HG02571 (cell line): ENCODE measurements around the gene AP5M1.
"Not testable (repeated sequence)": the region's sequence is repeated elsewhere in the genome, so short reads cannot be mapped to it uniquely, and the experiment has no call there.

Source experiments
- ATAC-seq: cut with Tn5 transposase; IDR thresholded peaks from one replicate; pipeline ENCODE4 v1.9.1; 2021; ENCODE audit warnings: mild to moderate bottlenecking, moderate library complexity; ENCODE audit not compliant: unreplicated experiment

The AP5M1 gene, protein sequence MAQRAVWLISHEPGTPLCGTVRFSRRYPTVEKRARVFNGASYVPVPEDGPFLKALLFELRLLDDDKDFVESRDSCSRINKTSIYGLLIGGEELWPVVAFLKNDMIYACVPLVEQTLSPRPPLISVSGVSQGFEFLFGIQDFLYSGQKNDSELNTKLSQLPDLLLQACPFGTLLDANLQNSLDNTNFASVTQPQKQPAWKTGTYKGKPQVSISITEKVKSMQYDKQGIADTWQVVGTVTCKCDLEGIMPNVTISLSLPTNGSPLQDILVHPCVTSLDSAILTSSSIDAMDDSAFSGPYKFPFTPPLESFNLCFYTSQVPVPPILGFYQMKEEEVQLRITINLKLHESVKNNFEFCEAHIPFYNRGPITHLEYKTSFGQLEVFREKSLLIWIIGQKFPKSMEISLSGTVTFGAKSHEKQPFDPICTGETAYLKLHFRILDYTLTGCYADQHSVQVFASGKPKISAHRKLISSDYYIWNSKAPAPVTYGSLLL

GRCh38 chr14:57268161-57269069, at the start of gene AP5M1, which contains the start of gene EXOC5:
TSS of gene AP5M1 (plus strand) at chr14:57268971. CDS start at chr14:57269315, 344 bp downstream.
TSS of gene EXOC5 (minus strand) at chr14:57268905. CDS start at chr14:57268648, 257 bp downstream.
- ATAC-seq: peak; percentile 90

DNA sequence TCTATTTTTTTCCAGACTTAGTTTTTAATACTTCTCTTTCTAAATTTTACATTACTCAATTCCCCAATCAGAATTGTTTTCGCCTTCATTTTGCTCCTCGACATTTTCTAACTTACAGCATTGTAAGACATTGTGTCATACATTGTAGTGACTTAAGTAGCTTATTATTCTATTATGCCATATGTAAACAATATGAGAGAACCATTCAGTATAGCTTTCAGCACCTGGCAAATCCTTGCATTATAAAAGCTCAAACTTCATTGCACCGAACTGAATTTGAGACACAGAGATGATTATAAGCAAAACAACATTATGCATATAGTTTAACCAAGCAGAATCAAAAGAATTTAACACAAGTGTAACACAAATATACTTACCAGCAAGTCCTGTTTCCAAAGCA, 46.8 kb upstream of the AP5M1 start:
- ATAC-seq: no peak

- no peak for ATAC-seq
Observed at GRCh38 chr14:57227083-57227482, 41.7 kb upstream of the AP5M1 start.

GRCh38 chr14:57228320-57228719, 40.5 kb upstream of the AP5M1 start:
- not testable (repeated sequence) for ATAC-seq

DNA sequence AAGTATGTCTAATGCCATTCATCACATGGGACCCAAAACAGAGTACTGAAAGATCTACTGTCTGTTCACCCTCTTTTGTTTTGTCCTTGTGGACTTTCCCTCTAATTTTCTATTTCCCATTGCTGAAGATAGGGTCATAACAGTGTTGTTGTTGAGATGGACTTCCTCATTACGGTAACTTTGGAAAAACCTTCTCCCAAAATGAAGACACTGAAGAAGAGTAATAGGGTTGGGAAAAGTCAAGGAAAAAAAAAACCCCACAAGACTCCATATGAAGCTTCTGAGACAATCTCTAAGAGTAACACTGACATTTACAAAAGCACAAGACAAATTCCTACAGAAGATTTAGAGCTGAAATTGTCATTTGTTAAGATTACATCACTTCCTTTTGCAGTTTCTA, 36.8 kb upstream of the AP5M1 start:
- ATAC-seq: no peak

GRCh38 chr14:57240115-57240514, 28.7 kb upstream of the AP5M1 start:
- ATAC-seq: not testable (repeated sequence)

- ATAC-seq: no peak
Observed at GRCh38 chr14:57243320-57243719, 25.5 kb upstream of the AP5M1 start.

GRCh38 chr14:57244106-57244505, 24.7 kb upstream of the AP5M1 start:
- ATAC-seq: no peak

DNA sequence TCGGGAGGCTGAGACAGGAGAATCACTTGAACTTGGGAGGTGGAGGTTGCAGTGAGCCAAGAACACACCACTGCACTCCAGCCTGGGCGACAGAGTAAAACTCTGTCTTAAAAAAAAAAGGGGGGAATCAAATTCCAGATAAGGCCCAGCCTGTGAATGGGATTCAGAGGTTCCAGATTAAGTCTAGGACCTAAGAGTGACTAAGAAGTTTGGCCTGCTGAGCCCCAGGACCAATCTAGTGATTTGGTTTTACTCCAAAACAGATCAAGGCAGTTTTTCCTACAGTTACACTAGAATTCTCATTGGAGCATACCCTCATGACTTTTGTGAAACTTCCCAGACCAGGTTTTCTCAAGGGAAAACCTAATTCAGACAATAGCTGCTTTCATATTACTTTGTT, 22.8 kb upstream of the AP5M1 start:
- no peak for ATAC-seq

DNA sequence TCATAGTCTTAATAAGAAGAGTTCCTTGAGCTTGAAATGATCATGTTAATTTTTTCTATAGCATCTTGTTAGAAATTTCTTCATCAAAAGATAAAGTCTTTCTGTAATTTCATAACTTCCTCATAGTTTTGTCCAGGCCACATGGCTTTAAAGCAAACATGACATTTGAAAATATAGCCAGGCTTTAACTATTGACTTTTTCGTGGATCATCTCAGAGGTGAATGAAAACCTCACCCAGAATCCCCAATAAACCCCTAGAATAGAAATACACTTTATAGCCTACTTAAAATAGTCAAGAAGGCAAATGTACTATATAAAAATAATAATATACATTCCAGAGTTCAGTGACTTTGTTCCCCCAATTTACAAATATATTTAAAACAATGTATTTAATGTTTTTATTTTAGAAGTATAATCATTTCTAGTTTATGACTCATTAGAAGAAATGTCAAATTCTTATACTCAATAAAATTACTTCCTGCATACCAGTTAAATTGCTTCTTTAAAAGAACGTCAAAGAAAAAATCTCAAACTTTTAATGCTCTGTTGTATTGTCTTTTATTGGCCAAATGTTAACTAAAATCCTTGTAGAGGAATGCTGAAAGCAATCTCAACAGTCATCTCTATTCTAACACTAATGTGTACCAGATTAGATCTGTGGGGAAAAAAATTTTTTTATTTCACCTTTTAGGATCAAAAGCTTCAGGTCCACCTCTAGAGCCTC, 21.7 kb upstream of the AP5M1 start:
- no peak for ATAC-seq

DNA sequence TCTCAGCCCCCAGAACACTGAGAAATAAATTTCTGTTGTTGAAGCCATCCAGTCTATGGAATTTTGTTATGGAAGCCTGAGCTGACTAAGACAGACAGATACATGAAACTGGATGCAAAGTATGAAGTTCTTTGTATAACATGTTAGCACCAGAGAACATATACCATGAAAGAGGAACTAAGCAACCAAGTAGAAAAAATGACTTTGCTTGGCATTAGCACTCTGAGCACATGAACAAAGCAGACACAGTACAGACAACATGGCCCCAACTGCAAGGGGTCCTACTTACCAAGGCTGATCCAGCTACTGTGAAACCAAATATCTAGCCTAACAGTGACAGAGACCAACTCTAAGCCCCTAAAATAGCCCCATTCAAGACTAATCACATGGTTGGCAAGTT, 13.9 kb upstream of the AP5M1 start:
- no peak for ATAC-seq

- not testable (repeated sequence) for ATAC-seq
Observed at GRCh38 chr14:57258221-57258620, 10.6 kb upstream of the AP5M1 start.

GRCh38 chr14:57259672-57260071, 9.1 kb upstream of the AP5M1 start:
- ATAC-seq: no peak

DNA sequence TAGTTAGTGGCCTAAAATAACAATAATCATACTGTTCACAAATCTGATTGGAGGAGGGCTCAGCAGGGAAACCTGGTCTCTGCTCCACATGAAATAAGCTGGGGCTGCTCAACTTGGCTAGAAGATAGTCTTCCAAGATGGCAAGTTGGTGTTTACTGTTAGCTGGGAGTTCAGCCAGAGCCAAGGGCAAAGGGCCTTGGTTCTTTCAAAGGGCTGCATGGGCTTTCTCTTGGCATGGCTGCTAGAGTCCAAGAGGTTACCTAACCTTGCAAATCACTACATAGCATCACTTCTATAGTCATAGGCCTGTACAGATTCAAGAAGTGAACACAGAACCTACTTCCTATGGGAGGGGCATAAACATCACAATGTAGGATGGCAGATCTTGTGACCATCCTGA, 7.2 kb upstream of the AP5M1 start:
- no peak for ATAC-seq

GRCh38 chr14:57262117-57262516, 6.7 kb upstream of the AP5M1 start:
- ATAC-seq: no peak

DNA sequence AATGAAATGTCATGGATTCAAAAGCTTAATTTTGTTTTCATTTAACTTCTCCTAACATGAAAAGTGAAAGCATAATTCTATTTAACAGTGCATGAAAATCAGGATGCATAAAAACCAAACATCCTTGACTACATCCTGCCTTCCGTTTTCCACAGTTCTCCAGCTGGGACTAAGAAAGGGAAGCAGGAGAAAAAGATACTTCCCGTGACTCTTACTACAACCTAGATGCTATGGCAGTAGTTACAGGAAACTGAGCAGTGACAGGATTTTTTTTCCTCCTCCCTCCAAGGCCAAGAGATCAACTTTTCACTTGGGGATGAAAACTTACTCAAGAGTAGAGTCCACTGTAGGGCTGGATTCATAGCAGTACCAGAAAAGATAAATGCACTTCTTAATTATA, 2.7 kb upstream of the AP5M1 start:
- ATAC-seq: no peak

GRCh38 chr14:57273236-57273635, 4.5 kb downstream of the AP5M1 start:
- no peak for ATAC-seq

GRCh38 chr14:57274551-57274950, 5.8 kb downstream of the AP5M1 start:
- ATAC-seq: no peak

GRCh38 chr14:57275023-57275664, 6.4 kb downstream of the AP5M1 start:
- no peak for ATAC-seq

- no peak for ATAC-seq
Observed at GRCh38 chr14:57277062-57277461, 8.3 kb downstream of the AP5M1 start.
